Epidermal melanocyte (primary cell): ENCODE results near the gene SRC.
"Not testable (repeated sequence)": the region's sequence is repeated elsewhere in the genome, so short reads cannot be mapped to it uniquely, and the experiment has no call there.

Experiments used
- DNase-seq: peaks from one replicate; pipeline ENCODE4 v3.0.0; 2011; ENCODE audit warnings: low spot score; ENCODE audit not compliant: insufficient read length

The SRC gene

DNA sequence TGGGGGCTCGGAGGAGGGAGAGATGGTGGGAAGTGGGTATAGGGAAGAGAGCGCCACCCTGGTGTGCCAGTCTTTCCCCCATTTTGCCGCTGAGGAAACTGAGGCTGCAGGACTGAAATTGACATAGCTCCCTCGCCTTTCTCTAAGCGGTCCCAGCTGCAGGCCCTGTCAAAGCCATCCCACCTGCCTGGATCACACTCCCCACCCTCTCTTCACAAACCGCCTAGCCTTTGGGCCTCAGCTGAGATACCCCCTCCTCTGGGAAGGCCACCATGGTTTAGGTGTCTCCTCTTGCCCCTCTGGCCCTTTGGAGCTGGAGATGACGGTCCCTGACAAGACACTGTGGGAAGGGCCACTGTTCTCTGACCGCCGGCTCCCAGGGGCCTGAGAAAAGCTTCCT is 16.9 kb downstream of the SRC start:
- DNase-seq, result no peak

DNA sequence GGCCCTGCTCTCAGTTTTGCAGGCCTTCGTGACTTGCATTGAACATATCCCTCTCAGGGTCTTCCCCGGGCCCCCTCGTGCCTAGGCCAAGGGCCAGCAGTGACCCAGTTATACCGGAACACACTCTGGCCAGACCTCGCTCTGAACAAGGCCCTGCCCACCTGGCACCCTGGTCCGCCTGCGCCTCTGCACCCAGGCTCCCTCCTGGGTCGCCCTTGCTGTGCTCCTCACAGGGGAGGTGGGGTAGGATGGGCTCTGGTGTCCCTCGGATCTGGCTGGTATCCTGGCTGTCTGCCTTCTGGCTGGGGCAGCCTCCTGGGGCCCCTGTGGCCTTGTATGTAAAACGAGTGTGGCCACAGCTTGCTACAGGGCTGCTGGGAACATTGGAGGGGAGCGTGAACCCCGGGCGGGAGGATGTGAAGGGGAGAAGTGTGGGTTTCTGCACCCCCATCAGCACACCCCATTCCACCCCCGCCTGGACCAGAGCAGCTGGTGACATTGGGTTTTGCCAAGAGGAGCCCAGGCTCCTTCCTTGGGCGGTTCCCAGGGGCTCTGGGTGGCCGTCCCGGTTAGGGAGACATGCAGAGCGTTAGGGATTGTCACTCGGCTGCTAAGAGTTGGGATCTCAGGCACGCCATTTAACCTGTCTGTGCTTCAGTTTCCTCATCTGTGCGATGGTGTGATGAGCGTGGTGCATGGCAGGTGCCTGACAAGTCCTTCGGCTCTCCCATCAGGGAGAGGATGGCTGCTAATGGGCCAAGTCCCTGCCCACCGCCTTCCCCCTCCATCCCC is 17.5 kb downstream of the SRC start:
- DNase-seq, result no peak

DNA sequence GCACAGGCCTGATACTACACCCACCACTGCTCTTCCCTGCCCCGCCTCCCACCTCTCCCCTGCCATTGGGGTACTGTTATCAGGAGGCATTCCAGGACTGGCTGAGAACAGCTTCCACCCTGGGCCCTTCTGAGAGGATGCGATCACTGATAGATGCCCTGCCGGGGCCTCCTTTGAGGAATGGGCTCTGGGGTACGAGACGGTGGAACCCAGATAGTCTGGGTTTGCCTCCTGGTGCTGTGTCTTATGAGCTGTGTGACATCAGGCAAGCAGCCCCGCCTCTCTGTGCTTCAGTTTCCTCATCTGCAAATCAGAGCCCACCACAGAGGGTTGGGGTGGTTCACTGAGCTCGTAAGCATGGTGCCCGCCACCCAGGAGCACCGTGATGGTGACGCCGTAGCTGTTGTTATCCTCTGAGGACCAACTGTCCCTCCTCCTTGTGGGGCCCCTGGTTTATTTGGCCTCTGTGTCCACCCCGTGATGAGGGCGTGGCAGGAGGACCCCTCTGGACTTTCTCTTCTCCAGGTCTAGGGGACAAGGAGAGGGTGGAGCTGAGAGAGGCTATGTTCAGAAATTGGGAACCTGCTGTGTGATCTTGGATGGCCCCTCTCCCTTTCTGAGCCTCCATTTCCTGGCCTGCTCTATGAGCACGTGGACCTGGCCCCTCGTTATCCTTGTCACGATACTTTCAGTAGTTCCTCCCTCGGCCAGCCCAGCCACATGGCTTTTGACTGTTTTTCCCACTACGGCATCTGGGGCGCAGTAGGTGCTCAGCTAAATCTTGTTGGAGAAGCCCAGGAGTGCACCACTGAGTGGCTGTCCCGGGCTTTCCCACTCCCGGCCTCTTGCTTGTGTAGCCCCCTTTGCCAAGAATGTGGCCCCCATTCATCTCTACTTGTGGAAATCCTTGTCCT is 18.3 kb downstream of the SRC start:
- DNase-seq, result no peak

DNA sequence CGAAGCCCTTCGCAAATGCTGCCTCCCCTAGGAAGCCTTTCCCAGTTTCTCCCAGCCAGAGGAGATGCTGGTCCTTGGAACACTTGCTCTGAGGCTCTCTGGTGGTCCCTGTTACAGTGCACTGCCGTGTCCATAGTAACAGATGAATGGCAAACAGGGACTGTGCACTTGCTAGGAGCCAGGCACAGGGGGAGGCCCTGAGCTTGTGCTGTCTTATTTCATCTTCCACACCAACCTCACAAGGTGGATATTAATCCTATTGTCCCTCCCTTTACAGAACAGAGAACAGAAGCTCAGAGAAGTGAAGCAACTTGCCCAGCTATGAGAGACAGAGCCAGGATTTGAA is 19.0 kb downstream of the SRC start:
- no peak for DNase-seq

DNA sequence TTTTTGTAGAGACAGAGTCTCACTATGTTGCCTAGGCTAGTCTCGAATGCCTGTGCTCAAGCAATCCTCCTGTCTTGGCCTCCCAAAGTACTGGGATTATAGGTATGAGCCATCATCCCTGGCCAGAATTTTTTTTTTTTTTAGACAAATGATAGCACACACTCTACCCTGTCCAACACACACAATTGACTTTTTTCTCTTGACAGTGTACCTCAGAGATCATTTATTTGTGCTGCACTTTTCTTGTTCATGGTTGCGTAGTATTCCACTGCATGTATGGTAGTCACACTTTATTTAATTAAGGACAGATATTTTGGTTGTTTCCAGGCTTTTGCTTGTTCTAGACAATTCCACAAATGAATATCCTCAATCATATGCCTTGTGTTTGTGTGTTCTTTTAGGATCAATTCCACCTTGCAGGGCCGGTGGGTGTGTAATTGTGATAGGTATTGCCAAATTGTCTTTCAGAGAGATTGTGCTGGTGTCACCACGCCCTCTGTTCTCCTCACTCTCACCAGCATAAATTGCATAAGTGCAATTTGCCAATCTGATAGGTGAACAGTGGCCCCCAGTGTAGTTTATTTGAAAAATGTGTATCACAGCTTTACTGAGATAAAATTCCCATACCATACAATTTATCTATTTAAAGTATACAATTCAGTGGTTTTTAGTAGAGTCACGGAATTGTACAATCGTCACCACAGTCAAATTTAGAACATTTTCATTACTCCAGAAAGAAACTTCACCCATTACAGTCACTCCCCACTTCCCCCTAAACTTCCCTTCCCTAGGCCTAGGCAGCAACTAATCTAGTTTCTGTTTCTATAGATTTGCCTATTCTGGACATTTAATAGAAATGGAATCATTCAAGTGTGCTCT is 20.1 kb downstream of the SRC start:
- no peak for DNase-seq

DNA sequence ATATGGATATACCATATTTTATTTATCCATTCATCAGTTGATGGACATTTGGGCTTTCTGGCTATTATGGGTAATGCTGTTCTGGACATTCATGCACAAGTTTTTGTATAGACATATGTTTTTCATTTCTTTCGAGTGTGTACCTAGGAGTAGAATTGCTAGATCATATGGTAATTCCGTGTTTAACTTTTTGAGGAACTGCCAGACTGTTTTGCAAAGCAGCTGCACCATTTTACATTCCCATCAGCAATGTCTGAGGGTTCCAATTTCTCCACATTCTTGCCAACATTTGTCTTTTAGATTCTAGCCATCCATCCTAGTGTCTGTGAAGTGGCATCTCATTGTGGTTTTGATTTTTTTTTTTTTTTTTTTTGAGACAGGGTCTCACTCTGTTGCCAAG is 20.8 kb downstream of the SRC start:
- DNase-seq, result no peak

DNA sequence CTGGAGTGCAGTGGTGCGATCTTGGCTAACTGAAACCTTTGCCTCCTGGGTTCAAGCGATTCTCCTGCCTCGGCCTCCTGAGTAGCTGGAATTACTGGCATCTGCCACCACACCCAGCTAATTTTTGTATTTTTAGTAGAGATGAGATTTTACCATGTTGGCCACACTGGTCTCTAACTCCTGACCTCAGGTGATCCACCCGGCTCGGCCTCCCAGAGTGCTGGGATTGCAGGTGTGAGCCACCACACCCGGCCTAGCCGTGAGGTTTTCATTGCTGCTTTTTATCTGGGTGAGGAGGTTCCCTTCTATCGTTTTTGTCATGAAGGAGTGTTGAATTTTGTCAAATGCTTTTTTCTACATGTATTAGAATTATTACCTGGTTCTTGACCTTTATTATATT is 23.9 kb downstream of the SRC start:
- no peak for DNase-seq

DNA sequence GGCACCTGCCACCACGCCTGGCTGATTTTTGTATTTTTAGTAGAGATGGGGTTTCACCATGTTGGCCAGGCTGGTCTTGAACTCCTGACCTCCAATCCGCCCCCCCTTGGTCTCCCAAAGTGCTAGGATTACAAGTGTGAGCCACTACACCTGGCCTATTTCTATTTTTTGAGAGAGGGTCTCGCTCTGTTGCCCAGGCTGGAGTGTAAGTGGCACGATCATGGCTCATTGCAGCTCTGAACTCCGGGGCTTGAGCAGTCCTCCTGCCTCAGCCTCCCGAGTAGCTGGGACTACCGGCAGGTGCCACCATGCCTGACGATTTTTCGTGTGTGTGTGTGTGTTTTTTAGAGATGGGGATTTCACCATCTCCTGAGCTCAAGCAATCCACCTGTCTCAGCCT is 25.9 kb downstream of the SRC start:
- DNase-seq, result not testable (repeated sequence)

DNA sequence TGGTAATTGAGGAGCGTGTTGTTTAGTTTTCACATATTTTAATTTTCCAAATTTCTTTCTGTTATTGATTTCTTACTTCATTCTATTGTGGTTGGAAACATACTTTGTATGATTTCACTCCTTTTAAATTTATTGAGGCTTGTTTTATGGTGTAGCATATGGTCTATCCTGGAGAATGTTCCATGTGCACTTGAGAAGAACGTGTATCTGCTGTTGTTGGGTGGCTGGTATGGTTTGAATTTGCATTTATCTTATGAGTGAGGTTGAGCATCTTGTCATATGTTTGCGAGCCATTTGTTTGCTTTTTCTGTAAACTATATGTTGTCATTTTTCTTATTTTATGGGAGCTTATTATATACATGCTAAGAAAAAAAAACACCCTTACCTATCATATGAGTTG is 26.5 kb downstream of the SRC start:
- DNase-seq, result no peak

DNA sequence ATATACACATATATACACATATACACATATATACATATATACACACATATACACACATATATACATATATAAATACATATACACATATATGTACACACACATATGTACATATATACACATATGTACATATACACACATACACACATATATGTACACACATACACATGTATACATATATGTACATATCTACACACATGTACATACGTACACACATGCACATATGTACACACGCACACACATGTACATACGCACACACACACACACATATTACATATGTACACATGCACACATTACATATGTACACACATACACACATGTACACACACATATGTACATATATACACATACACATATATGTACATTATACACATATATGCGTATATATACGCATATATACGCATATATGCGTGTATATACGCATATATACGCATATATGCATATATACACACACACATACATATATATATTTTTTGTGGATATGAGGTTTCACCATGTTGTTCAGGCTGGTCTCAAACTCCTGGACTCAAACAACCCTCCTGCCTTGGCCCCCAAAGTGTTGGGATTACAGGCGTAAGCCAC is 27.2 kb downstream of the SRC start:
- no peak for DNase-seq

DNA sequence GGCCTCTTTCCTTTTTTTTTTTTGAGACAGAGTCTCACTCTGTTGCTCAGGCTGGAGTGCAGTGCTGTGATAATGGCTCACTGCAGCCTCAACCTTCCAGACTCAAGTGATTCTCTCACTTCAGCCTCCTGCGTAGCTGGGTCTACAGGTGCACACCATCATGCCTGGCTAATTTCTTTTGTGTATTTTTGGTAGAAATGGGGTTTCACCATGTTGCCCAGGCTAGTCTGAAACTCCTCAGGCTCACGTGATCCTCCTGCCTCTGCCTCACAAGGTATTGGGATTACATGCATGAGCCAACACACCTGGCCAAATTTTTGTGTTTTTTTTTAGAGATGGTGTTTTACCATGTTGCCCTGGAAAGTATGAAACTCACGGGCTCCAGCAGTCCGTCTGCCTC is 29.3 kb downstream of the SRC start:
- DNase-seq, result no peak

DNA sequence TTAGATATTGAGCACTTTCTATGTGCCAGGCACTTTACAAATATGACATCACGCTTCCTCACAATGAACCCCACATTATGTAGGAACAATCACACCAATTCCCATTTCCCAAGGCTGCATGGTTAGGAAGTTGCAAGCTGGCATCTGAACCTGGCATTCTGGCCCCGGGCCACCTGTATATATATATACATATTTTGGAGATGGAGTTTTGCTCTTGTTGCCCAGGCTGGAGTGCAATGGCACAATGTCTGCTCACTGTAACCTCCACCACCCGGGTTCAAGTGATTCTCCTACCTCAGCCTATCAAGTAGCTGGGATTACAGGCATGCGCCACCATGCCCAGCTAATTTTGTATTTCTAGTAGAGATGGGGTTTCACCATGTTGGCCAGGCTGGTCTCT is 30.4 kb downstream of the SRC start:
- no peak for DNase-seq

DNA sequence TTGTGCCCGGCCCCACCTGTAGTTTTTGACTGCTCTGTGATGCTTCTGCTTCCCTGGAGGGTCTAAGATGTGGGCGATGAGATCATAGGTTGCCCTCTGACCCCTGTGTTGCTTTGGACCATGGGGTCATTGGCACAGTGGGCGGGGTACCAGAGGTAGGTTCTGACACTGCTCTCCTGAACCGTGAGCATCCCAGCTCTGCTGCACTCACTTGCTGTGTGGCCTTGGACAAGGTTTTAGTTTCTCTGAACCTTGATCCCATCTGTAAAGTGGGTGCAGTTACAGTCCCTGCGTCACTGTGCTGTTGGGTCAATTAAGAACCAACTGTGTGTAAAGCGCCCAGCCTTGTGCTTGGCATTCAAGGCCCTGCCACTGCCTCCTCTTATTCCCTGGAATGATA is 30.9 kb downstream of the SRC start:
- DNase-seq, result no peak

DNA sequence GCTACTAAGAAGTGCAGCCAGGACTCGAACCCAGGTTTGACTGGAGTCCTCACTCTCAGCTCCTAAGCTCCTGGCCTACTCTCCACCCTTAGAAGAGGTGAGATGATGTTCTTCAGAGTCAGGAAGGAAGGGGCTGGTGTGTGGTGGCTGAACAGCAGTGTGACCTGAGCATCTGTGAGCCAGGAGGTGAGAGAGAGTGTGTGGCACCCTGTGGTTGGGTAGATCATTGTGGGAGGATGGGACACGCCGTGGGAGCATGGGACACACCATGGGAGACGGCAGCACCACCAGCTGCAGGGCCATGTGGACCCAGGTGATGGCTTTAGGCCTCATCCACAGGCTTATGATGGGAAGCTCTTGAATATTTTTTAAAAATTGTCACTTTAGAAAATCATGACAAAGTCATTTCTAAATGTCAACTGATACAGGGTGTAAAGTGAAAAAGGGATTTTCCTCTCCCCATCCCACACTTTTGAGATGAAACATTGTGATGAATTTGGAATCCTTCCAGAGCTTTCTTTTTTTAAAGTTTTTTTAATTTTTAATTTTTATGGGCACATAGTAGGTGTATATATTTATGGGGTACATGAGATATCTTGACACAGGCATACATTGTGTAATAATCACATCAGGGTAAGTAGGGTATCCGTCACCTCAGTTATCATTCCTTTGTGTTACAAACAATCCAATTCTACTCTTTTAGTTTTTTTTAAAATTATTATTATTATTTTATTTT is 31.6 kb downstream of the SRC start:
- no peak for DNase-seq

DNA sequence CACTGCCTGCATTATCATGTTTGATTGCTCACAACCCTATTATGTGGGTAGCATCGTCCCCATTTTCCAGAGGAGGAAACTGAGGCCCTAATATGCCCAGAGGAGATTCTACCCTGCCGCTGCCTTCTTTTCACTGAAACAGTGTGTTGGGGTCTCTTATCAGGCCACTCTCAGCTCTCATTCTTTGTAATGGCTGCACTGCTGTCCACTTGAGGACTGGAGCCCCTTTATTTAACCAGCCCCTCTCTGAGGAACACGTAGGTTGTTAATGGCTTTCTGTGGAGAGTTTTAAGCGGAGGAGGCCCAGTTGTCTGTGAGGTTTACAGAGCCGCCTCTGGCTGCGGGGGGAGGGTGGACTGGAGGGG is 32.5 kb downstream of the SRC start:
- DNase-seq, result no peak

DNA sequence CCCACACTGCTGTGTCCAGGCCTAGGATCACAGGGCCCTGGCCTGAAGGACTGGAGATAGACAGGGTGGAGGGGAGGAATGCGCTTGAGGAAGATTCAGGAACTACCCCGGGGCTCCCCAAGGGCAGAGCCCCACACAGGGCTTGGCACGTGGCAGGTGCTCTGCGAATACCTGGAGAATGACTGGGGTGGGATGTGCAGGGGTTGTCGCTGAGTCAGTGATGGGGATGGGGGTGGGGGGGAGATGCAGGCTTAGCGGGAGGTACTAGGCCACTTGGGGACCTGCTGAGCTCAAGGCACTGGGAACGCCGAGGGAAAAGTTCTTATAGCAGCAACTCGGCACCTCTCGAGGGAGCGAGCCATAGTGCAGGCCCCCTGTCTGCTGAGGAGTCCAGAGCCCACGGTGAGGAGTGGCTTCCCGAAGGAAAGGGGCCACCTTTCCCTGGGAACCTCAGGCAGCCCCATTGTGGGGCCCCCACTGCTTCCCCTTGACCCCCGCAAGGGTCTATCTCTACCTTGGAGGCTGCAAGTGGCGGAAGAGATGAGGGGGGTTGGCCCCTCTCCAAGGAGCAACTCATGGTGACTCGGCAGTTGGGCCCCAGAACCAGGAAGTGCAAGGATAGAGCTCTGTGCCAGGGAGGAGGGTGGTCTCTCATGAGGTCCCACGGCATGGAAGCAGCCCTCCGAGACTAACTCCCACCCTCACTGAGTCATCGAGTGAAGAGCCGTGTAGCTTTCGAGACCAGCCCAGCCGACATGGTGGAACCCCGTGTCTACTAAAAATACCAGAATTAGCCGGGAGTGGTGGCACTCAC is 33.1 kb downstream of the SRC start:
- no peak for DNase-seq

DNA sequence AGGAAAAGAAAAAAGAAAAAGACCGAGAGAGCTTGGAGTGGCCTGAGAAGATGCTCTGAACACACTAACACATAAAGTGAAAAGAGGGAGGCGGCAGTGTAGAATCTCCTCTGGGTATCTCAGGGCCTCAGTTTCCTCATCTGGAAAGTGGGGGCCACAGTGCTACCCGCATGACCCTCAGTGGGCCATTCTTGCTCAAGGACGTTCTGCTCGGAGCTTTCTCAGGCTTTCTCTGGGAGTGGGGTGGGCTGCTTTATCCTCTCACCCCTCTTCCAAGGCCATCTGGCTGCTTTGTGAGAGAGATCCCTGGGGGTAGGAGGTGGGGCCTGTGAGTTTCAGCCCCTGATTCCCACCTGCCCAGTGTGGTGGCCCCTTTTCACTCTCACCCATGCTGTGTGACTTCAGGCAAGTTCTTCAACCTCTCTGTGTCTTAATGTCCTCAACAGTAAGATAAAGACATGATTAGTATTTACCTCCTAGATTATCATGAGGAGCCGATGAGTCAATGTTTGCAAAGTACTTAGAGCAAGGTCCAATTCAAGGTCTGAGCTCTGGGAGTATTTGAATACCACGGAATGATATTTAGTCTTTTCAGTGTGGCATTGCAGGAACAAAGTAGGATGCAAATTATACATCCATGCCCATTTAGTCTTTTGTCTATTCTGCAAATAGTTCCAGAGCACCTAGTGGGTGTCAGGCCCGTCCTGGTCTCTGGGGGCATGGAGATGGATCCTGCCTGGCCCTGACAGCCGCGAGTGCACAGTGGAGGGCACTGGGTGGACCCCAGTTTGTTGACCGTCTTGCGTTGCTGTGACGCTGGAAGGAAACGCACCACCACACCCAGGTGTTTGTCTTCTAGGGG is 34.3 kb downstream of the SRC start:
- no peak for DNase-seq

DNA sequence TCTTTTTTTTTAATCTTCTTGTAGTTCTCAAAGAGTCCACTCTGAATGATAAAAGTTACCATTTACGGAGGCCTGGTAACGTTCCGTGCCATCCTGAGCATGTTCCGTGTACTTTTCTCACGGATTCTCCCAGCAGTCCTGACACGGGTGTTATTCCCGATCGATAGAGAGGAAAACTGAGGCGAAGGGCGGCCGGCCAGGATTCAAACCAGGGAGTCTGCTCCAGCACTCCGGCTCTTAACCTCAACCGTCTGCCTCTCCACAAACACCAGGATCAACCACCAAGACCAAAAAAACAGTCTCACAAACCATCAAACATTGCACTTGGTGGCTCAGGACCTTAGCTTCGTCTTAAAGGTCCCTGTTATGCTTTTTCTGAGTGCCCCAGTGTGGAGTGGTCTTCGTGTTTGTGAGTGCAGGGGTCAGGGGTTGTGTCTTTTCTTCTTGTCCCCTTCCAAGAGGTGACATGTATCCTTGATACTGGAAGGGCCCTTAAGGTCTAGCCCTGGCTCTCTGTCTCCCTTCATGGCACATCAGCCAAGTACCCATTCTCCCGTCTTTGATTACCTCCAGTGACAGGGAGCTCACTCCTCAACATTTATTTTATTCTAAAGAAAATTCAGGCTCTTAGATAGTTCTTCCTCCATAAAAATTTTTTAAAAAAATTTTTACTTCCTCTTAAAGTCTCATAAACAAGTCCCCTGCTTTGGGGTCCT is 35.1 kb downstream of the SRC start:
- DNase-seq, result no peak
